Activated gamma-delta T cell treated with Interleukin-2 at 50 U/mL for 16 hours (primary cell): ENCODE measurements around the gene OR2K2.
"Not testable (repeated sequence)": the region's sequence is repeated elsewhere in the genome, so short reads cannot be mapped to it uniquely, and the experiment has no call there.

Experiments used
- DNase-seq: peaks from one replicate; pipeline ENCODE4 v3.0.0-alpha.2; 2020

Gene OR2K2, protein sequence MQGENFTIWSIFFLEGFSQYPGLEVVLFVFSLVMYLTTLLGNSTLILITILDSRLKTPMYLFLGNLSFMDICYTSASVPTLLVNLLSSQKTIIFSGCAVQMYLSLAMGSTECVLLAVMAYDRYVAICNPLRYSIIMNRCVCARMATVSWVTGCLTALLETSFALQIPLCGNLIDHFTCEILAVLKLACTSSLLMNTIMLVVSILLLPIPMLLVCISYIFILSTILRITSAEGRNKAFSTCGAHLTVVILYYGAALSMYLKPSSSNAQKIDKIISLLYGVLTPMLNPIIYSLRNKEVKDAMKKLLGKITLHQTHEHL

DNA sequence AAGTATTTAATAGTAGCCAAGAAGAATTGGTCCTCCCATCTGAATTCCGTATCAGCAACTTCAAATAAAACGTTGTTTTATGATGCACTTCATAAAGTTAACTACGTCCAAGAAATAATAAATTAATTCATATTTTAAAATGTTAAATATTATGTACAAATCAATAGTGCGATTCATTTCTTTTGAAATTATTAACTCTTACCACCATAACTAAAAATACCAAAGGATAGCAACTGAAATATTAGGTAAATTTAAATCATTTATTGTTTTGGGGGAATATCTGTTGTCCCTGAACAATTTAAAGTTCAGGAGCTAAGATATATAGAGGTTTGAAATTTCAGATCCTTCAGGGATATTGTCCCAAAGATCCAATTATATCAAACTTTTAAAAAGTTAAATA, at the start of gene OR2K2:
TSS of gene OR2K2 (minus strand) at position 101 of the 400 bp plus-strand sequence. CDS start 1,791 bp downstream, outside the sequence.
- DNase-seq = no peak

DNA sequence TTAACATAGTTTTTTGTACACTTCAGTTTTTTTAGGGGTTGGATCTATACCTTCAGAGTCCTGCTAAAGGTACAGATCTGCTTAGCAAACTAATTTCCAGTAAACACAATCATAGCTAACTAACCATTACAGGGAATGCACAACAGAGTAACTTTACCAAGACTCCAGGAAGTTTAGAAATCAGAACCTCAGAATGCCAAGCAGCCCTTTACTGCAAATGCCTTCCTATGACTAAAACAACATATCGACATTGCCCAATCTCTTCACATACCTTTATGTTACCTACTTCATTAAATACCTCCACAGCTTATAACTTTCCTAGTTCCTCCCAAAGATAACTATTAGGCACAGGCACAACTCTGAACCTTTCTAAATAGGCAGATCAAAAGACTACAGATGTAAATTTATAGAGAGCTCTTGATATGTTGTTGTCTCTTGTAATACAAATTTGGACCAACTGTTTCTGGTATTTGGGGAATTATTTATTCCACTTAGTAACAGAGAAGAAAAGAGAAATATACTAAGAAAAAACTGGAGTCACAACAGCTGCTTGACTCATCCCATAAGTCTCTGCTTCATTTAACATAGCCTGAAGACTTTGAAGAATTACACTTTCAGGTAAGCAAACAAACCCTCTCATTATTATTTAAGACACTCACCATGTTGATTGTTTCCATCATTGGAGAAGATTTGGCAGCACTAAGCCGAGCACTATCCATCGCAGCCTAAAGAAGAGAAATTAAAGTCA, 46.0 kb upstream of the OR2K2 start:
- no peak for DNase-seq

DNA sequence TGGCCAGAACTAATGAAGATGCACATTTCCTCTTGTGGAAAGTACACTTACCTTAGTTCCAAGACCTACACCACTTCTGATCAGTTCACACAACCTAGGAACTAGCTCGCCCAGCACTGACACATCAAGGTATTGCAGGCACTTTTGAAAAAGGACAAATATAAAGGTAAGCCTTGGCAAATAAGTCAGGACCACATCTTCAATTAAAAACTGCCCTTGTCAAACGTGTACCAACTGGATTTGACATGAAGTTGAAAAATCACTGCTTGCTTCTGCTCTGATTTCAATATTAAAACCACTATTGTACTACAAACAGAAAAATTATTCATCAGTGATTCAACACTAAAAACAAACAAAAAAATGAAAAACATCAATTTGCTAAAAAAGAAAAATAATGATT, 45.0 kb upstream of the OR2K2 start:
- DNase-seq = no peak

DNA sequence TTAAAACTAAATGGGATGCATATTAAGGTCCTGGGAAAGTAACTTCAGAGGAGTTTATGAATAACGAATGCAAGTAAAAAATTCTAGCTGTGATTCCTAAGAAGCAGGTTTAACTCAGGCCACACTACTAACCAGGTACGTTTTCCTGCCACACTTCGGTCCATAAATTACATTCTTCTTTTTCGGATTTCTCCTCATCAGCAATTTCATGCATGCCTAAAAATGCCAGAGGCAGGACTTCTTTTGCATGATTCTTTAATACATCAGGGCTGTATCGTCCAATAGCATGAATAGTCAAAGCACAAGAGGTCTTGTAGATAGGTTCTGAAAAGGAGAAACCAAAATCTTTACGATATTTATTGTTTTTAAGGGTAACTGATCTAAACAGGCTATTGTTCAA, 42.3 kb upstream of the OR2K2 start:
- DNase-seq = no peak

DNA sequence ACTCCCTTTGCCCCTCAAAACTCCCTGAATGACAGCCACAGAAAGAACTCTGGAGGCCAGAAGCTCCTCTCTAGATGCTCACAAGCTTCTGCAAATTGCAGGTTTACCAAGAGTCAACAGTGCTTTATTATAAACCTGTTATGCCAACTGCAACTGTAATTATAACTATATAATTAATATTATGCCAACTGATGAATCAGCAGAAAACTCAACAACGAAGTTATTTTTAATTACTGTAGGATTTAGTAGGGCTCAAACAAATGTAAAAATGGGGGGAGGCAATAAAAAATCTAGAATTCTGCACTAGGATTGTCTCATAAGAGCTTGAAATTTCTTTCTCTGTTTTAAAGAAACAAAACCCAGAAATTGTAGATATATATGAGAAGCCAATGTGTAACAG, 37.0 kb upstream of the OR2K2 start:
- no peak for DNase-seq

DNA sequence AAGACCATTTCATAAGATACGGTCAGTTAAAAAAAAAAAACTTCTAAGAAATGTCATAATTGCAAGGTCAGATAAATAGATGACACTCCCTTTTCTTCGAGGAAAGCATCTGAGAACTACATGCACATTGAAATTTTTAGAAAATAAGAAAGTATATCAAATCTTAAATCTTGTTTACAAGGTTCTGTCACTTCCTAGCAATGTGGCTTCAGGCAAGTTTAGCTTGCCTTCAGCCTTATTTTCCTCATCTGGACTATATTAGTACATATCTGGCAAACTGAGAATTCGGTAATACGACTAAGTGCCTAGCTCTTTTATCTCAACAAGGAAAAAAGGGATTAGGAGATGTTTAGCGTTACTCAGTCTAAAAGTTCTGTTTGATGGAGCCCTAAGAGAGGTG, 32.5 kb upstream of the OR2K2 start:
- DNase-seq = no peak

DNA sequence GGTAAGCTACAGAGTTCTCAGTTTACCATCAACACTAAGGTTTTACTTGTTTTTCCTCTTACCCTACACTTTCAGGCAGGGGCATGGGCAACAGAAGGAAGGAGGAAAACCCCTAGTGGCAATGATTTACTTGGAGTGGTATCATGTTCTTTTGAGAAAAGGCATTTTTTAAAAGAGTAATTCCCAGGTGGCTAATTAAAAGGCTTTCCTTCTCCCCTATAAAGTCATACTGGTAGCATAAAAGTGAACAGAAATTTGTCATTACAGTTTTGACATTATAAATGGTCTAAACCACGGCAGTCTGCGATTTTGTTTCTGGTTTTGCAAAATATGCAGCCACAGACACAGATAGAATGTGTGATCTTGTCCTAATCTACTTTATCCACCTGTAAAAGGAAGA, 30.9 kb upstream of the OR2K2 start:
- DNase-seq = no peak

DNA sequence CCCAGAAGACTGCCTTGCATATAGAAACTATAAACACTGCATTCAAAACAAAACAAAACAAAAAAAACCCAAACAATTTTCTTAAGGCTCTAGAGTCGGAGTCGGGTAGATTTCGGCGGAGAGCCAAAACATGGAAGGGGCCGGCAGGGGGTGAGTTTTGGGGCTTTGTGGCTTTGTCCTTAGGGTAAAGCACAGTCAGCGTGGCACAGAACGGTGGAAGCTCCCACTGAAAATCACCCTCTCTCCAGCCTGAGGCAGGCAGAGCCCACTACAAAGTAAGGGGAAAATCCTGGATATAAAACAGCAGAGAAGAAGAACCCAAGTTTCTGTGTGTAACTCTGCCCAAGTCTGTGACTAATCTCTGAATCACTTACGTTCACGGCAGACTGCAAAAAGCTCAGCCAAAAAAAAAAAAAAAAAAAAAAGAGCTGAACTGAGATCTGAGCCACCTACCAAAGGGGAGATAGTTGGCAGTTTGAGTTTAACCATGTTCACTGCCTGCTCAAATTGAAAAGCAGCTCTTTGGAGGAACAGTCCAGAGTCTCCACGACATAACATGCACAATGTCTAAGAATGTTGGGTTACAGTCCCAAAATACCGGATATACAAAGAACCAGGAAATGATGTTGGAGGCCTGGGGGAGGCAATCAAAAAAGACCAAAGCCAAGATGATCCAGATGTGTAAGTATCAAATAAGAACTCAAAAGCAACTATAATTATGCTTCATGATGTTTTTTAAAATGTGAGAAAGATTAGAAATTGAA, 26.6 kb upstream of the OR2K2 start:
- DNase-seq = no peak

DNA sequence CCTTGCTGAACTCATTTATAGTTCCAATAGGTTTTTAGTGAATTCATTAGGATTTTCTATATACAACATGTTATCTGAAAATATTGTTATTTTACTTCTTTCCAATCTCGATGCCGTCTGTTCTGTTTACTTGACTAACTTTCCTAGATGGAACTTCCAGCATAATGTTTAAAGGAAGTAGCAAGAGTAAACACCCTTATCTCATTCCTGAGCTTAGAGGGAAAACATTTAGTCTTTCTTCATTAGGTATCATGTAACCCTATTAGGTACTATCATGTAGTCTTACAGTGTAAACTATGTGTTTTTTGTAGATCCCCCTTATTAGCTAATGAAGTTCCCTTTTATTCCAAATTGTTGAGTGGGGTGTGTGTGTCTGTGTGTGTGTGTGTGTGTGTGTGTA, 22.5 kb upstream of the OR2K2 start:
- no peak for DNase-seq

DNA sequence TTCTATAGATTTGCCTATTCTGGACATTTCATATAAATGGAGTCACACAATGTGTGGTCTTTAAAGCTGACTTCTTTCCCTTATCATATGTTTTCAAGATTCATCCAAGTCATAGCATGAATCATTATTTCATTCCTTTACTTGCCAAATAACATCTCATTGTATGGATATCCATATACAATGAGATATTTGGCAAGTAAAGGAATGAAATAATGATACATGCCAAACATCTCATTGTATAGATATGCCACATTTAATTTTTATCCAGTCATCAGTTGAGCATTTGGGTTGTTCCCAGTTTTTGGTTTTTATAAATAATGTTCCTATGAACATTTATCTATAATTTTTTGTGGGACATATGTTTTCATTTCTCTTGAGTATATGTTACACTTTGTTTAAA, 20.5 kb upstream of the OR2K2 start:
- no peak for DNase-seq

DNA sequence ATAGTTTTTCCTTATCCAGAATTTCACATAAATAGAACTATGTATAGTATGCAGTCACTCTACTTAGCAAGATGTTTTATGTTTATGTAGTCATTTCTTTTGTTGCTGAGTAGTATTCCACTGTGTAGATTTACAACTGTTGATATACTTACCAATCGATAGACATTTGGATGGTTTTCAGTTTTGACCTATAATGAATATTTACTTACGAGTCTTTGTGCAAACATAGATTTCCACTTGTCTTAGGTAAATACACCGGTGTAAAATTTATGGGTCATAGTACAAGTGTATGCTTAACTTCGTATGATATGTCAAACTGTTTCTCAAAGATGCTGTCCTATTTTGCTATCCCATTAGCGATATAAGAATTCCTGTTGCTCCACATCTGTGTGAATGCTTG, 19.7 kb upstream of the OR2K2 start:
- DNase-seq = no peak

DNA sequence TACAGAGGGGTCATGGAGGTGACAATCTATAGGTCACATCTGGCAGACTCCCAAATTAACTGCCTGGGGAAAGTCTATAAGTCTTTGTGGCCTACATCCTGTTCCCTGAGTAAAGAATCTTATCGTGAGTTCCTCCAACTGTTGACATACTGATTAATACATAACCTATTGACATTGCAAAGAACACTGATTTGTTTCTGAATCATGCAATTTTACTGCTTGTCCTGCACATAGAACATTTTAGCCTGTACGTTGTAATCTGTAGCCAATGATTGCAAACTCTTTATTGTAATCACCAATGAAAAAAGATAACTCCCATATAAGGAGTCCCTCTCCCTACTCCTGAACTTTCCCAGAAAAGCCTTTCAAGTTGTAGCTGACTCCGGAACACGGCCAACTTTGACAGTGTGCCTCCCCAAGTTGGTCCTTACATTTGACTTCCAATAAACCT, 18.8 kb upstream of the OR2K2 start:
- DNase-seq = no peak

DNA sequence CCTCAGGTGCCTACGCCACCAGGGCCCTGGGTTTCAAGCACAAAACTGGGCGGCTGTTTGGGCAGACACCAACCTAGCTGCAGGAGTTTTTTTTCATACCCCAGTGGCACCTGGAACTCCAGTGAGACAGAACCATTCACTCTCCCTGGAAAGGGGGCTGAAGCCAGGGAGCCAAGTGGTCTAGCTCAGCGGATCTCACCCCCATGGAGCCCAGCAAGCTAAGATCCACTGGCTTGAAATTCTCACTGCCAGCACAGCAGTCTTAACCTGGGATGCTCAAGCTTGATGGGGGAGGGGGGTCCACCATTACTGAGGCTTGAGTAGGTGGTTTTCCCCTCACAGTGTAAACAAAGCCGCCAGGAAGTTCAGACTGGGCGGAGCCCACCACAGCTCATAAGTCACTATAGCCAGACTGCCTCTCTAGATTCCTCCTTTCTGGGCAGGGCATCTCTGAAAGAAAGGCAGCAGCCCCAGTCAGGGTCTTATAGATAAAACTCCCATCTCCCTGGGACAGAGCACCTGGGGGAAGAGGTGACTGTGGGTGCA, 4.4 kb upstream of the OR2K2 start:
- peak; percentile 3 for DNase-seq

DNA sequence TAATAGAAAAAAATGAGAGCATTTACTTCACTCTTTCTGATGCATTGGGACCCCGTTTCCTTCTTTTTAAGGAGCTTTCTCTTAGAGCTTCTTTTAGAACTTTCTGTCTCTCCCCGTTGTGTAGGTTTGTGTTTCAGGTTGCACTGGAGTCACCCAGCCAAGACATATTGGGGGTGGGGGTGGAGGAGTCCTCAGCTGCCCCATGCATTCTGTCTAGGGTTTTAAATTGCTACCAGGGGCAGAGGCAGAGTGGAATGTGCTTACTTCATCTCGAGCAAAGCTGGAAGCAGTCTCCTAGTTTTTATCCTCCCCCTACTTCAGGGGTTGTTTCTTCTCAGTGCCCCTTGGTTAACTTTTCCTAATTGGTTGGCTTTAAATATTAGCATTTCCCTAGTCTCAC, 9.4 kb downstream of the OR2K2 start:
- DNase-seq = no peak

DNA sequence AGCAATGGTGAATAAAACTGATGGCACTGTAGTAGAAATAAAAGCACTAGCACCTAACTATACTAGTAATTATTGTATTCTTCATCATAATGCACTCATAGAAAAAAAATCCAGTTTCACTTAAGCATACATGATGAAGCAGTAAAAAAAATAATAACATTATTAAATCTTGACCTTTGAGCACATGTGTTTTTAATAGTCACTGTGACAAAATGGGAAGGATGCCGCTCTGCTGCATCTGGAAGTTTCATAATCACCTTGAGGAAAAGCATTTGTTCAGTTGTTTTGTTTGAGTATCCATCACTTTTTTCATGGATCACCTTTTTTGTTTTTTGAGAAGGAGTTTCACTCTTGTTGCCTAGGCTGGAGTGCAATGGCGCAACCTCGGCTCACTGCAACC, 13.2 kb downstream of the OR2K2 start:
- no peak for DNase-seq

DNA sequence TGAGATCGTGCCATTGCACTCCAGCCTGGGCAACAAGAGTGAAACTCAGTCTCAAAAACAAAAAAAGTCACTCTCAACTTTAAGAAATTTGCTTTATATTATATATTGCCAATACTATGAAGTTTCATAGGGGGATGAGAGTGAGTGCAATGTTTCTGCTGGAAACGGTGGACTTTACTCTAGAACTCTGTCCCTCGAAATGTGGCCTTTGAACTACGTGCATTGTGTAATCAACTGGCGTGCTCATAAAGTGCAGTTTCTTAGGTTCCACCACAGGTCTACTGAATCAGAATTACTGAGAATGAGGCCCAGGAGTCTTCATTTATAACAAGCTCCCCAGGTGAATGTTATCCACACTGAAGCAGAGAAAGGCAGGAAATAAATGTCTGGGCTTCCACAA, 24.1 kb downstream of the OR2K2 start:
- no peak for DNase-seq

DNA sequence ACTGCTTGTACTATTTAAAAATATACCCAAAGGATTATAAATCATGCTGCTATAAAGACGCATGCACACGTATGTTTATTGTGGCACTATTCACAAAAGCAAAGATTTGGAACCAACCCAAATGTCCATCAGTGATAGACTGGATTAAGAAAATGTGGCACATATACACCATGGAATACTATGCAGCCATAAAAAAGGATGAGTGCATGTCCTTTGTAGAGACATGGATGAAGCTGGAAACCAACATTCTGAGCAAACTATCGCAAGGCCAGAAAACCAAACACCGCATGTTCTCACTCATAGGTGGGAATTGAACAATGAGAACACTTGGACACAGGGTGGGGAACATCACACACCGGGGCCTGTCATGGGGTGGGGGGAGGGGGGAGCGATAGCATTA, 26.0 kb downstream of the OR2K2 start:
- not testable (repeated sequence) for DNase-seq

DNA sequence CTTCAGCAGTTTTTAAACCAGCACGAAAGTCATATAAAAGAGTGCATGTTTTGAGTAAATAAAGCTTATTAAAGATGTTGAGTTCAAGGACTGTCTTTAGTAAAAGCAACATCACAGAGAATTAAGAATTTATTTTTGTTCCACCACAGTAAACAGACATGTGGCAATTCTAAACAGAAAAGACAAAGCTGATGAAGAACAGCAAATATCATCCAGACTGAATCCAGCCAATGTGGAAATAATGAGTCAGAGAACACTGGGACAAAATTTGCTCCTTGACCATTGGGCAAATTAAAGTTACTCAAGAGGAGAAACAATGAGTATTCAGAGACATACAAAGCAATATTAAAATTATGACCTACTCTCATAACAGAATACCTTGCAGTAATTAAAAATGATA, 28.8 kb downstream of the OR2K2 start:
- DNase-seq = no peak

DNA sequence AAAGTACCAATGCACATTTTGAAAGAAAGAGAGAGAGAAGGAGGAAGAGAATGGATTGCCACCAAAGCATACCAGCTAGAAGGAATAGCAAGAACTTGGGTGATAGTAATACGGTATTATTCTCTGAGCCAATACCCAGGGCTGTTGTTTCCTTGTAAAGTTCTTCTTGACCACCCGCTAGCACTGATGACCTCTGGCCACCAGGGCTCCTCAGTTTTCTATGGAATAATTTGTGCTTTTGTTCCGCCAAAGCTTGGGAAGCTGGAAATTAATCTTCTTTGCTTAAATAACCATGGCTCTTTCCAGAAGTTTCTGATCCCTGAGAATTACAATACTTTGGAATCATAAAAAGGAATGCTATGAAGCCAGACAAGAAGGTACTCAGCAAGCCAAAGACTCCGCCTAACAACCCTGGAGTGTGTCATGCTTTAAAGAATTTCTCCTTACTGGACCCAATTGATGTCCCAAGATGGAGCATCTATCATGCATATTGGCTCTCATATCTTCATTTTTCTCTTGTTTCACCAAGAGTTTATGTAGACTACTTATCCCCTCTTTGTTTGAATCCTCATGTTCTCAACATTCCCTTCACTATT, 29.8 kb downstream of the OR2K2 start:
- no peak for DNase-seq

DNA sequence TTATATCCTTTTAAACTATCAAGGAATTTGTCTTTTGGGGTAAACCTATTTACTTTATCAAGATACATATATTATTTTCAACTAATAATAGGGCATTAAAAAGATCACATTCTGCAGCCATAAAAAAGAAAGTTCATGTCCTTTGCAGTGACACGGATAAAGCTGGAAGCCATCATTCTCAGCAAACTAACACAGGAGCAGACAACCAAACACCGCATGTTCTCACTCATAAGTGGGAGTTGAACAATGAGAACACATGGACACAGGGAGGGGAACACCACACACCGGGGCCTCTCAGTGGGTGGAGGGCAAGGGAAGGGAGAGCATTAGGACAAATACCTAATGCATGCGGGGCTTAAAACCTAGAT, 30.4 kb downstream of the OR2K2 start:
- DNase-seq = not testable (repeated sequence)

DNA sequence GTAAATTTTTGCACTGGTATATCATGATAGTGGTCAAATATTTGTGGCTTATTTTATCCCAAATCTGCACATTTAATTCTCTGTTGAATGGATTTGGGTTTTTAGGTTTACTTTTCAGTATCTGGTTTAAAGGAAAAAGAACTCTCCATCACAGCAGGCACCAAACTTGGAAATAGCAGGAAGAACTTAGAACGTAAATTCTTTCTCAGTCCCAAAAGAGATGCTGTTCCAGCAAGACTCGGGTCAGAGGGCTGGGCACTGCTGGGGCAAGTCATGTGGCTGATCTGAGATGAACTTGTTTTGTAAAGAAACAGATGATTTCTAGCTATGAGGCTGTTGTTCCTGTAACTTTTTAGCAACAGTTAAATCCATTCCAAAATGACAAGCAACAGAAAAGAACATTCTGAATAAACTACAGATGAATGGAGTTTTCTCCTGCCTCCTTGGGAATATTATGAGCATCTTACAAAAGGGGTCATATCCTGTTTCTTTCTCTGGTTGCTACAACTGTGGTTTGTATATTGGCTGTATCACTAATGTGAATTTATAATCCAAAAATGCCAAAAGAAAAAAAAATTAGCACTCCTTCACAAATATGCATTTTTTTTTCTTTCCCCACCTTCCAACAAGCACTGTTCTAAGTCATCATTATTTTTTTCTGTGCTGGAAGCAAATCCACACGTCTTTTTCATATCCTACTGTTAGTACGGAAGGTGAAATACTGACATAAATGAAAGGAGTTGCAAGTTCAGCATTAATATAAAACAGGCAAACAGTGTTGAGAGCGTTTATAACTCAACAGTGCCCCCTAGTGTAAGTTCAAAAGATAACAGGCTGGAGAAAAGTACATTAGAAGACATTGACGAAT, 31.1 kb downstream of the OR2K2 start:
- DNase-seq = no peak

DNA sequence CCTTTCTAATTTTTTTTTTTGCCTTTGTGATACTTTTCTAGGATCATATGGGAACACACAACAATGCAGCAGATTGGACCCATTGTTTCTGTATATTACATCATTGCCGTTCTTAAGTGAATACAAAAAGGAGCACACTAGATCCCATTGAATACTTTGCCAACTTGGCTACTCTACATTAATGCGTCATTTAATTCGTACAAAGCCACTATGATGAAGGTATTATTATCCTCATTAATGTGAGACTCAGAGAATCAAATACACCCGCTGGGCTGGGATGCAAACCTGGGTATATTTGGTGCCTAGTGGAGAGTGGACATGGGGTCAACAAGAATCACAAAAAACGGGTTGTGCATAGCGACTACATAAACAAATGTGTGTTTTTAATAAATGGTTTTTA, 31.9 kb downstream of the OR2K2 start:
- no peak for DNase-seq
